G401 (cell line): ENCODE measurements around the gene CPED1. TPM values are rescaled to one million over a fixed set of nuclear protein-coding genes. Genes with fewer than 3 reads are reported as not detected.
"Not testable (repeated sequence)": the region's sequence is repeated elsewhere in the genome, so short reads cannot be mapped to it uniquely, and the experiment has no call there.

Source experiments
- DNase-seq: peaks from one replicate; pipeline ENCODE4 v3.0.0-alpha.2; 2015; ENCODE audit warnings: low spot score
- in situ Hi-C: cut with HindIII; loops from 2 replicates; pipeline ENCODE4 v1.10.0; 2016; ENCODE audit warnings: low sequenced_read_pairs, mixed read lengths
- total RNA-seq: library from RNA; depleted of rRNA; stranded (reverse); fragments of >200 nt; shearing (Covaris generic); gene quantifications from 2 replicates; pipeline ENCODE4 v1.2.3, GENCODE V29; 2014

Gene CPED1
- total RNA-seq, 1 experiment from 2014 or later = 30.7 TPM

DNA sequence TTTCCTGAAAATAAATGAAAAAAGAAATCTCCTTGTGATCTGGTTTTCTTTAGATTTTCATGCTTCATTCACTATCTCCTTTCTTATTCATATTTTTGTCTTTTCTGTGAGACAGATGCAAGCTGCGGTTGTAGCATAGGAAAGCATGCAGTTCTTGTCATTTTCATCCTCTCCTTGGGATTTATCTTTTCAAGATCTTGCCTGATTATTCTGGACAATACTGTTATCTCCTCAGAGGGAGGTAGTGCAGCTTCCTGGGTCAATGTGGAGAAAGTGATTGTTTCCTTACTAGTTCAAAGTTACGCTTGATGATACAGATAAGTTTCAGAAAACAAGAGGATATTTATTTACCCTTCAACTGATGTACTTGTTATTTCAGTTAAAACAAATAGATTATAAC, 114.6 kb downstream of the CPED1 start:
- no peak for DNase-seq
- in situ Hi-C loops = no loop called here

DNA sequence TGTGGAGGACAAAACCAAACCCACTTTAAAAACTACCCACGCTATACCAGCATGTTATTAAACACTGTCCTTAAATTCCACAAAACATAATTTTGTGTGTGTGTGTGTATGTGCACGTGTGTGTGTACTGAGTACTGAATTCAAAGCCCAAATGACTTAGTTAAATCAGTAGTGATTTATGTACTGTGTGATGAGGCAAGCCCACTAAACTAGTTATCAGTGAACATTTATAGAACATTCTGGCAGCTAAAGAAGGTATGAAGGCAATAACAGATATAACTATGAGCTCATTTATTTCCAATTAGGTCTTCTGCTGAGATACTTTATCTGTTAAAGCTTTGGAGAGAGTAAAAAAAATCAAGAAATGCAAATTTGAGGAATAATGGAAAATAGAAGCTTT, 115.1 kb downstream of the CPED1 start:
- in situ Hi-C loops = no loop called here
- no peak for DNase-seq

DNA sequence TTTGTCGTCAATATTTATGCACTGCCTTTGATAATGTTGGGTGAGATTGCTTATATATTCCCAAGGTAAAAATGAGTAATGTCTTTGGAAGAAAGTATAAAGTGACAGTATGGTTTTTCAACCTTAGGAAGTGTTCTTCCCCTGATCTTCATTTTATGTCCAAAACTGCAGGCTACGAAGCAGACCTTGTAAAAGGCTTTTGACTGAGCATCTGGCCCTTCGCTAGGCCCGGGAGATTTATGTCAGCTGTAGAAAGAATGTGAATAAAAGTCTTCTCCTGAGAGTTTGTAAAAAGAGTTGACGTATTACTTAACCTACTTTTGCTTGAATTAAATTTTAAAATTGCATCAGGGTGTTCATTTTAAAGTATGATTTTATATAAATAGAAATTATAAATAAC, 116.8 kb downstream of the CPED1 start:
- no peak for DNase-seq
- in situ Hi-C loops = no loop called here

DNA sequence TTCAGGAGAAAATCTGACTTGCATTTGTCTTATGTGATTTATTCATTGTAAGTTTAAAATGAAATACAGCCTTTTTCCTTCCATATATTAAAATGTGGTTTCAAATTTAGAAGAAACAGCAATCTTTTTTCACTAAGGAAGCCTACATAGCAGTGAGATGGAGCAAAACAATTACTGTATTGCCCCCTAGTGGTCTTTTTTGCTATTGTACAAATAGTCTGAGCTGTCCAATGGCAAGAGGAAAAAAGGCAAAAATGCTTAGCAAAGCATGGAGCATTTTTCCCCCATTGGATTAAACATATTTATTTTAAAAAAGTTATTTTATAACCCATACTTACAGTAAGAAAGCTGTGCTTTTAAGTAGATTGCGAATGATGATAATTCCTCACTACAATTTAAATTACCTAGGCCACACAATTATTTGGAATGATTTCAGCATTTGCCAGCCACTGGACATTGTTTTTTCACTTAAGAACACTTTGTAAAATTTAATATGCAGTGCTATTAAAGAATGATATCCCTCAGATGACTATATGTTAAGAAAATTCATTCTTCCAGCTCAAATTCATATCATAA, 119.5 kb downstream of the CPED1 start:
- DNase-seq = peak; percentile 75
- in situ Hi-C loops = no loop called here

DNA sequence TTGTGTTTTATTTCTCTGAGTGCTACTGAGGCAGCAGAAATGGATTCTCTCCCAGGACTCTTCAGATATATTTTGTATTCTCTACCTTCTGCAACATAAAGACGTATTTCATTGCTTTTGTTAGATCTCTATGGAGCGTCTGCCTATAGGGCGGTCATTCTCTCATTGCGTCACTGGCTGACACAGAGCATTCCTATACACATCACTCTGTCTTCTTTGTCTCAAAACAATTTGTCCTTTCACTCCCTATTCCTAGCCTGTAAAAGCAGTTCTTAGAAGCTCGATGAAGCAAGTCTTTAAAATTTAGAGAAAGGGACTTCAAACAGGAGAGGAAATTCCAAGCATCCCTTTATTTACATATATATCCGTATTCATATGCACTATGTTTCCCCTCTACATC, 120.6 kb downstream of the CPED1 start:
- in situ Hi-C loops = no loop called here
- no peak for DNase-seq

DNA sequence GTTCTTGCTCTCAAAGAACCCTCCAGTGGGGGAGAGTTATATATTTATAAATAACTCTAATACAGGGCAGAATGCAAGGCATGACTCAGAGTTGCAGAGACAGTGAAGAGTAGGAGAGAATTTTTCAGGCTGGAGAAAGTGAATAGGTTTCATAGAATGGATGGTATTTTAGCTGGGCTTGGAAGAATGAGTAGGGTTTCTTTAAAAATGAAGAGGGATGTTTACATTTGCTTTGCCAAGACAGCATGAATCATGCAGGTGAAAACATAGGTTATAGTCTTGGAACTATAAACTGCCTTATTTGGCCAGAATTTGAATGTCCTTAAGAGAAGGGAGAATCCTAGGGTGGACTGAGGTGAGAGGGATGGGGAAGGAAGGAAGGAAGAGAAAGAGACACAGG, 124.8 kb downstream of the CPED1 start:
- no peak for DNase-seq
- in situ Hi-C loops = no loop called here

DNA sequence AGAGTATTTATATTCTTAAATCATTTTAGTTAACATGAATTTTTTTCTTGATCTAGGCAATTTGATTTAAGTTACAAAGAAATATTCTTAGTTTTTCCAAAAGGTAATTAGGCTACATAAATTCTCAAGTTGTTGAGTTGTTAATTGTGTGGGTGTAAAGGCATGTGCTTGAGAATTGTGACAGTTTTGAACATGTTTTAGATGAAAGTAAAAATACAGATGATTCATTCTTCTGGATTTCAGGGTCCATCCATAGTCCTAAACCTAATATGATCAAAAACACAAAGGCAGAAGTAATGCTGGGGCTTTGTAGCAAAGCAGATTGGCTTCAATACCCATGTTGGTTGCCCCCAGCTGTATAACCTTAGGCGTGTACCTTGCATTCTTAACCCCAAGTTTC, 127.9 kb downstream of the CPED1 start:
- DNase-seq = no peak
- in situ Hi-C loops = no loop called here

DNA sequence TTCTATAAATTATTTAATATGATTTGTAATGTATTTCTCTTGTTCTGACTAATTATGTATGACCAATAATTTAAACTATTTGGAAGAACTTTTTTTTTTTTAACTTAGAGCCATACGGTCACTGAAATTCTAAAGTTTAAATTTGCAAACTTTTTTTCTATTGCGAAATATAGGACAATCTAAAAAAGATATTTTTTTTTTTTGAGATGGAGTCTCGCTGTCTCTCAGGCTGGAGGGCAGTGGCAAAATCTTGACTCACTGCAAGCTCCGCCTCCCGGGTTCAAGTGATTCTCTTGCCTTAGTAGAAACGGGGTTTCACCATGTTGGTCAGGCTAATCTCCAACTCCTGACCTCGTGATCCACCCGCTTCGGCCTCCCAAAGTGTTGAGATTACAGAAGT, 130.5 kb downstream of the CPED1 start:
- in situ Hi-C loops = no loop called here
- DNase-seq = no peak

DNA sequence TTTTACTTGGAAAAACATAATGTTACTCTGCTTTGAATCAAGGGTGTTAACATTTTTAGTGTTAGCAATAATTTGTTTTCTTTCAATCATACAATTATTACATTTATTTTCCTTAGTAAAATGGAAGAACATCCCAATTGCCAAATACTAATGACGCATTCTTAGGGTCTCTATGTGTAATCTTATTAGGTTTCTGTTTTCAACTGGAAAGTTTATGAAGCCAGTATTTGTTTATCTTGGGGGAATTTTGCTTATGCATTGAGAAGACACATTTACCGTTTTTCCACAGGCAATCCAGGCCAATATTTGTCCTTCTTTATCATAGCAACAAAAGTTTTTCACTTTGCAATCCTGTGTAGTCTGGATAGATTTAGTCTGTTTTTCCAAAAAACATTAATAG, 134.5 kb downstream of the CPED1 start:
- in situ Hi-C loops = no loop called here
- DNase-seq = no peak

DNA sequence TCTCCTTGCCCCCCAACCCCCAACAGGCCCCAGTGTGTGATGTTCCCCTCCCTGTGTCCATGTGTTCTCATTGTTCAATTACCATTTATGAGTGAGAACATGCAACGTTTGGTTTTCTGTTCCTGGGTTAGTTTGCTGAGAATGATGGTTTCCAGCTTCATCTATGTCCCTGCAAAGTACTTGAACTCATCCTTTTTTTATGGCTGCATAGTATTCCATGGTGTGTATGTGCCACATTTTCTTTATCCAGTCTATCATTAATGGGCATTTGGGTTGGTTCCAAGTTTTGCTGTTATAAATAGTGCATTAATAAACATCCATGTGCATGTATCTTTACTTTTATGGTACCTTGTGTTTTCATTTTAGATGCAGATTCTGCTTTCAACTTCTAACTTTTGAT, 136.9 kb downstream of the CPED1 start:
- DNase-seq, in situ Hi-C loops: not testable (repeated sequence)

DNA sequence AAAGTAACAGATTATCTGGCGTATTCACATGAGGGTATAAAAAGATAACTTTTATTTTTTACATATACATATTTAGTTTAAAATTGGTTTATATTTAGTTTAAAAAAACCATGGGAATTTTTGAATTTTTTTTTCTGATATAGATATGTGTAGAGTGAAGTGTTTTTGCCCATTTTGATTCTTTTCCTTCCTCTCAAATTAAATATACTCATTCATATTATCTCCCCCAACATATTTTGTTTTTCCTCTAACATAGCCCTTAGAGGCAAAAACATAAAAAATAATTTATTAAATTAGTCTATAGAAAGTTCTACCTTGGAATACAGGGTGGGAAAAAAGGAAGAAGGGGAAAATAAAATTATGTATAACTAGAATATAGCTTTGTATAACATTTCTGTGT, 137.7 kb downstream of the CPED1 start:
- in situ Hi-C loops = no loop called here
- no peak for DNase-seq

DNA sequence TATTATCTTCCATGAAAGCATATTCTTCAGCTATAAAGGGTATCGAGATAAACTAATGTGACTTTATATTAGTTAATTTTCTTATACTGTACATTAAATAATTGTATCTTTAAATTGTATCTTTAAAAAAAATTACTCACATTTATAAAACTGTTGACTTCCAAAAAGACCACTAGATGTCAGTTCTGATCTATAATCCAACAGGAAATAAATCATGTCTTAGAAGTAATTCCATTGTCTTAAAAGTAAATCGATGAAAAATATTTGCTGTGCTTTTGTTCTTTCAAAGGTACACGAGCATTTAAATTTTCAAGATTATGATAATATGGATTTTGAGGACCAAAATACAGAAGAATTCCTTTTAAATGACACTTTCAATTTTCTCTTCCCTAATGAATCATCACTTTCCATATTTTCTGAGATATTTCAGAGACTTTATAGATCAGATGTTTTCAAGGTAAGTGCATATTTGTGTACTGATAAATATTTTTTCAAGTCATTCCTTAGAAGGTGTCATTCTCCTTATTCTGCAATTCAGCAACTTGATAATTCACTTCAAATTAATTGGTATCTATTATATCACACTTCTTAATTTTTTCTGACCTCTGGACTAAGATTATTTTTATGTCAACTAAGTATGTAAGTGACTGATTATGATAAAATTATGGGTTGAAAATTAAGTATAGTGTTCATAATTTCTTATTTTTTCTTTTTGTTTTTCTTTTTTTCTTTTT, 138.5 kb downstream of the CPED1 start:
- DNase-seq = no peak
- in situ Hi-C loops = no loop called here

DNA sequence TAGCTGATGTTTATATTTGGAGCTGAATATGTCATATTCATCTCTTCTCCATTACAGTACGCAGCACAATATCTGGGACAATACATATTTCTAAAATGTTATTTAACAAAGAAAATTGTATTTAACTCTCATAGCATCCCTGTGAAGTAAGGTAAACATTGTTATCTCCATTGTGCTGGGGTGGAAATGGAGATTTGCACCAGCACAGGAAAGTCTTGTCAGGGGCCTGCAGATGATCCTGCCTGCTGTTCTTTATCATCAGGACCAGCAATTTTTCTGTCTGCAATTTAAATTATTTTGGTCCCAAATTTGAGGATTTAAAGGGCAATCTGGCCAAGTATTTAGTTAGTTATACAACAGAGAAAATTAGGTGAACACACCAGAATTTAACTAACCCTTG, 144.4 kb downstream of the CPED1 start:
- DNase-seq = no peak
- in situ Hi-C loops = no loop called here

DNA sequence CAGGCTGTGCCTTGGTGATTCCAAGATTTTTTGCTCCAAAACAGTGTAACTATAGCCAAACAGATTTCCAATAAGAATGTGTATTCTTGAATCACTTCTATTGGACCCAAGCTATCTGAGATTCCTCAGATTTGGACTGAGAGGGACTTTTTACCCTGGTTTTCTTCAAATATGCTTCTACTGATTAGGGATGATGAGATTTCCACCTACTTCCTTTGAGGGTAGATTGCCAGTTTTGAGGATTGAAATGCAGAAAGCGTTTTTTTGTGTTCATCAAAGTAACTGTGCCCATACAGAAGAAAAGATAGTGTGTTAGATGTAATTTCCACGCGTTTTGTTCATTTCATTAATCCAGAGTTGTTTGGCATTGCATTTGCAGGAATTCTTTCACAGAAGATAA, 144.9 kb downstream of the CPED1 start:
- no peak for DNase-seq
- in situ Hi-C loops = no loop called here

DNA sequence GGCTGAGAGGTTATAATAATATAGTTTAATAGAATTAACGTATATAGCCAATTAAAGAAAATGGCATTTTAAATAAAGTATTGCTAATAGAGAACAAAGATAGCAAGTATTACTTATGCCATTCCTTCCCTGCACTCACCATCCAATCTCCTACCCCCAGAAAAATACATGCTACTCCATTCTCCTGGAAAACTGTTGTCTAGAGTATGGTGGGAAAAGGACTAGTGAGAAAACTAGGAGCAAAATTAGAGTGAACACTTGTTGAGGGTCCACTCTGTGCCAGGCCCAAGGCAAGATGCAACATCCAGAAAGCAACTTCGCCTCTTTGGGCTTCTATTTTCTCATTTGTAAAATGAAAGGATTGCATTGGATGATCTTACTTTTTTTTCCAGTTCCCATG, 149.1 kb downstream of the CPED1 start:
- DNase-seq = no peak
- in situ Hi-C loops = no loop called here

DNA sequence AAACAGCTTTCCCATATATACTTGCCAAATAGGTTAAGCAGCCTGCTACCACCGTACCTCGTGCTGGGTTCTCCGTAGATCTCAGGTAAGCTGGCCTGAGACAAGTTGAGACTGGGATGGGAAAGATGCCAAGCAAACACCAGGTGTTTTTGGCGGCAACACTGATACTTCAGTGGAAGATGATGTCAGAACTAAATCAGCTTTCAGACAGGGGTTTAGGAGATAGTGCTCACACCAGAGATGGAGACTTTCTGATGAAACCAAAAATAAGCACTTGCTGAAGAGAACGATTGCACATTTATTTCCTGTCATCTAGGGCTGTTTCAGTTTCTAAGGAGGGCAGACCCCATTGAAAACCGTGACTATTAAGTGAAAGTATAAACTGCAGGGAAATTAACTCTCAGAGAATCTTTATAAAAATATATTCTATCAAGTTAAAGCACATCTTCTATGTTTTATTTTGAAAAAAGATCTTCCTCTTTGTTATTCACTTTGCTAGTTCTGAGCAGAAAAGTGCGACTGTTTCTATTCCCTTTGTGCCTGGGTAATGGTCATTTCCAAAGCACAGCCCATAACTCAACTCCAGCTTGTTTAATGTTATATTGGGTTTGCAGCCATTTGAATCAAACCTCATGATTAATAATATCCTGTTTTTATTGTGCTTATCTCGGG, 149.9 kb downstream of the CPED1 start:
- peak; percentile 5 for DNase-seq
- in situ Hi-C loops = no loop called here

DNA sequence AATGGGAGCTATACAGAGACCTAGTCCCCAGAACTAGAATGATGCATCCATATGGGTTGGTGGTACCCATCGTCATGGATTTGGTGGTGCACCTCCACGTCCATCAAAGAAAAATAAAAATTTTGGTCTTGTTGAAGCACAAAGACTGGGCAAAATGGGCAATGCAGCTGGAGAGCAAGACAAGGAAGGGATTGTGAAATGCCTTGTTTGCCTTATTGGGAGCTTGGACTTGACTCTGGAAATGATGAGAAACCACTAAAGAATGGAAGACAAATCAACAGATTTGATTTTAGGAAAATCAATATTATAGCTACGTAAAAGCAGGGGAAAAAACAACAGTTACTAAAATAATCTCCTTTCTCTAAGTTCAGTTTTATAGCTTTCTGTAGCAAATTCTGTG, 150.9 kb downstream of the CPED1 start:
- DNase-seq = no peak
- in situ Hi-C loops = no loop called here

DNA sequence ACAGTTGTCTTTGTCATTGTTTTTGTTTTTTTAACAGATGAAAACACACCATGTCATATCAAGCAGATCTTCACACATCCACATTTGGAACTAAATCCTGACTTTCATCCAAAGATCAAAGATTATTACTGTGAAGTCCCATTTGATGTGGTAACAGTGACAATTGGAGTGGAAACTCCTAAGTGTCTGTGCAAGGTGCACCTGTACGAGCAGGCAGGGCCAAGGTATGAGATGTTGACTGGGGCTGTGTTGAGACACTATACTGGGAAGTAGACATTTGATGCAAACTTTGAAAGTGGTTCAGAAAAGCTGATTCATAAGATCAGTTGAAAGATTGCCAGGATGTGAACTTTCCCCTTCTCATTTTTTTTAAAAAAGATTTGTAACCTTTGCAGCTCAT, 152.3 kb downstream of the CPED1 start:
- DNase-seq = no peak
- in situ Hi-C loops = no loop called here

DNA sequence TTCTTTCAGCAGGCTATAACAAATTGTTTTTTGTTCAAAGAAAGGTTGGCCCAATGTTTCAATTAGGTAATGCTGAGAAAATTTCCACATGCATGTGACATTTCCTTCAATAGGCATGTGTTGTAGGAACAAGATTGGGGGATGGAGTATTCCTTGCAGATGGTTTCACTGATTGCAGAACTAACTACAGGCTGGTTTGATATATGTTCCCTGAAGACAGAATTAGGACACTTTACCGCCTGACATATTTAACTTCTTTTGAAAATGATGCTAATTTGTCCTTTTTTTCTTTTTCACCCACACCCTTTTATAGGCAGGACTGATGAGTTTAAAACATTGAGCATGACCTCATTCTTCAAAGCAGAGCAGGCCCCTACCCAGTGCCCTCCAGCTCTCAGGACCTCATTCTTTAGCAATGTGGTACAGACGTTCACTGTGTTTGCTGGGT, 163.3 kb downstream of the CPED1 start:
- in situ Hi-C loops = no loop called here

DNA sequence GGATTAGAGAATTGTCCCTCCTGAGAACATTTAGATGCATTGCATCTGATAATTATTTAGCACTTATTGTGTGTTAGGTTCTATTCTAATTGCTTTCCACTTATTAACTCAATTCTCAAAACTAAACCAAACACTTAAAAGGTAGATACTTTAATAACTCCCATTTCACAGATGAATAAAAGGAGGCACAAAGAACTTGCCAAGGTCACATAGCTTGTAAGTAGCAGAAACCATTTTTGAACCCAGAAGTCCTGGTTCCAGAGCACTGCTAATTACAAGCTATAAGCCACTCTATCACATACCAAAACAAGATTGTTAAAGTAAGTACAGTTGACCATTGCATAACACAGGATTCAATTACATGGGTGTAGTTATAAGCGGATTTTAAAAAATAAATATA, 164.9 kb downstream of the CPED1 start:
- no peak for DNase-seq
- in situ Hi-C loops = no loop called here

More for the DNA sequence above, 163.3 kb downstream of the CPED1 start:
- no peak for DNase-seq

DNA sequence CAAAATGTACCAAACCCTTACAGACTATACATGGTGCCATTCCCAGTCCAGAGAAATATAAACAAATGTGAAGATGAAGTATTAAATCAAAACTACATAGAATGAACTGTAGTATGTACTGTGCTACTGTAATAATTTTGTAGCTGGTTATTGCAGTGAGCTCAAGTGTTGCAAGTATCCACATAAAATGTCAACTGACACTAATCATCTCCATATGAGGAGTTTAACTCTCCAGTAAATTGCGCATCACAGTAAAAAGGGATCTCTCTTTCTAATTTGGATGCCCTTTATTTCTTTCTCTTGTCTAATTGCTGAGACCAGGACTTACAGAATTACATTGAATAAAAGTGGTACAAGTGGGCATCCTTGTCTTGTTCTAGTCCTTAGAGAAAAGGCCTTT, 165.5 kb downstream of the CPED1 start:
- in situ Hi-C loops = no loop called here
- no peak for DNase-seq
